ENCODE data around the gene STMN3. TPM values are rescaled to one million over a fixed set of nuclear protein-coding genes. Genes with fewer than 3 reads are reported as not detected.

STMN3 gene
- total RNA-seq, 1 experiment from 2014 or later, result 138 TPM

DNA sequence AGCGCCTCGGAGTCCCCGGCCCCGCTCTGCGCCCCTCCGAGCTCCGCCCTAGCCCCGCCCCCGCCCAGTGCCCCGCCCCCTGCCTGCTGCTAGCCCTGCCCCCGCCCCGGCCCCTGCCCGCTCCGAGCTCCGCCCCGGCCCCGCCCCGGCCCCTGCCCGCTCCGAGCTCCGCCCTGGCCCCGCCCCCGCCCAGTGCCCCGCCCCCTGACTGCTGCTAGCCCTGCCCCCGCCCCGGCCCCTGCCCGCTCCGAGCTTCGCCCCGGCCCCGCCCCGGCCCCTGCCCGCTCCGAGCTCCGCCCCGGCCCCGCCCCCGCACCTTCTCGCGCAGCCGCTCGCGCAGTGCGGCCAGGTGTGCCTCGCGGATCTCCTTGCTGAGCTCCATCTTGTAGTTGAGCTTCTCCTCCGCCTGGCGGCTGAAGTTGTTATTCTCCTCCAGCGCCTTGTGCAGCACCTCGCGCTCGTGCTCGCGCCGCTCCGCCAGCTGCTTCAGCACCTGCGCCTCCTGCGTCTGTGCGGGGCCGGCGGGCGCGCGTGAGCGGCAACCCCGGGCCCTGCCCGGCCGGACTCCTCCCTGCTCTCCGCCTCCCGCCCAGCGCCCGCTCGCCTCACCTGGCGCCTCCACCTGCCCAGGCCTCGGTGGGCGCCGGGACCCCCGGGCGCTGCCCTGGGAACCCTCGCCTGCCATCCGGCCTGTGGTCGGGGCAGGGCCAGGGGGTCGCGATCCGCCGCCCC, 11.3 kb downstream of the STMN3 start:
- Histone ChIP-seq H2AFZ (ENCODE audit: low read depth, low read length, poor library complexity, severe bottlenecking) (no peak overlapping the region), H3K4me1 (ENCODE audit: control insufficient read depth in 1 of 2, insufficient read depth in 2 of 2, low read length in 2 of 2) (peaks cover 11 to 34% of the 10 kb centered on the region in 2 experiments)
- intact Hi-C loops (cut with micrococcal nuclease), result loop anchor here (5.0 kb wide), 1 partner anchor 105 kb away; the partner anchor contains the start of gene PTK6
- TF ChIP-seq, protein P1, sequence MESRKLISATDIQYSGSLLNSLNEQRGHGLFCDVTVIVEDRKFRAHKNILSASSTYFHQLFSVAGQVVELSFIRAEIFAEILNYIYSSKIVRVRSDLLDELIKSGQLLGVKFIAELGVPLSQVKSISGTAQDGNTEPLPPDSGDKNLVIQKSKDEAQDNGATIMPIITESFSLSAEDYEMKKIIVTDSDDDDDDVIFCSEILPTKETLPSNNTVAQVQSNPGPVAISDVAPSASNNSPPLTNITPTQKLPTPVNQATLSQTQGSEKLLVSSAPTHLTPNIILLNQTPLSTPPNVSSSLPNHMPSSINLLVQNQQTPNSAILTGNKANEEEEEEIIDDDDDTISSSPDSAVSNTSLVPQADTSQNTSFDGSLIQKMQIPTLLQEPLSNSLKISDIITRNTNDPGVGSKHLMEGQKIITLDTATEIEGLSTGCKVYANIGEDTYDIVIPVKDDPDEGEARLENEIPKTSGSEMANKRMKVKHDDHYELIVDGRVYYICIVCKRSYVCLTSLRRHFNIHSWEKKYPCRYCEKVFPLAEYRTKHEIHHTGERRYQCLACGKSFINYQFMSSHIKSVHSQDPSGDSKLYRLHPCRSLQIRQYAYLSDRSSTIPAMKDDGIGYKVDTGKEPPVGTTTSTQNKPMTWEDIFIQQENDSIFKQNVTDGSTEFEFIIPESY (IDR thresholded peaks at IDR 0.05; ENCODE audit: extremely low read depth, insufficient replicate concordance, low read length), result no peak
- TF ChIP-seq, protein P2, sequence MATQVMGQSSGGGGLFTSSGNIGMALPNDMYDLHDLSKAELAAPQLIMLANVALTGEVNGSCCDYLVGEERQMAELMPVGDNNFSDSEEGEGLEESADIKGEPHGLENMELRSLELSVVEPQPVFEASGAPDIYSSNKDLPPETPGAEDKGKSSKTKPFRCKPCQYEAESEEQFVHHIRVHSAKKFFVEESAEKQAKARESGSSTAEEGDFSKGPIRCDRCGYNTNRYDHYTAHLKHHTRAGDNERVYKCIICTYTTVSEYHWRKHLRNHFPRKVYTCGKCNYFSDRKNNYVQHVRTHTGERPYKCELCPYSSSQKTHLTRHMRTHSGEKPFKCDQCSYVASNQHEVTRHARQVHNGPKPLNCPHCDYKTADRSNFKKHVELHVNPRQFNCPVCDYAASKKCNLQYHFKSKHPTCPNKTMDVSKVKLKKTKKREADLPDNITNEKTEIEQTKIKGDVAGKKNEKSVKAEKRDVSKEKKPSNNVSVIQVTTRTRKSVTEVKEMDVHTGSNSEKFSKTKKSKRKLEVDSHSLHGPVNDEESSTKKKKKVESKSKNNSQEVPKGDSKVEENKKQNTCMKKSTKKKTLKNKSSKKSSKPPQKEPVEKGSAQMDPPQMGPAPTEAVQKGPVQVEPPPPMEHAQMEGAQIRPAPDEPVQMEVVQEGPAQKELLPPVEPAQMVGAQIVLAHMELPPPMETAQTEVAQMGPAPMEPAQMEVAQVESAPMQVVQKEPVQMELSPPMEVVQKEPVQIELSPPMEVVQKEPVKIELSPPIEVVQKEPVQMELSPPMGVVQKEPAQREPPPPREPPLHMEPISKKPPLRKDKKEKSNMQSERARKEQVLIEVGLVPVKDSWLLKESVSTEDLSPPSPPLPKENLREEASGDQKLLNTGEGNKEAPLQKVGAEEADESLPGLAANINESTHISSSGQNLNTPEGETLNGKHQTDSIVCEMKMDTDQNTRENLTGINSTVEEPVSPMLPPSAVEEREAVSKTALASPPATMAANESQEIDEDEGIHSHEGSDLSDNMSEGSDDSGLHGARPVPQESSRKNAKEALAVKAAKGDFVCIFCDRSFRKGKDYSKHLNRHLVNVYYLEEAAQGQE (IDR thresholded peaks at IDR 0.05; ENCODE audit: low read depth), result no peak
- TF ChIP-seq POLR2A (IDR thresholded peaks at IDR 0.05; ENCODE audit: borderline replicate concordance, extremely low read depth, insufficient read depth, insufficient read length) (peak; percentile 30), FOSL1 (IDR thresholded peaks at IDR 0.05; ENCODE audit: low read depth) (no peak), ZNF274 (IDR thresholded peaks at IDR 0.05; ENCODE audit: low read depth, low read length) (no peak), JUND (IDR thresholded peaks at IDR 0.05) (no peak), SRF (IDR thresholded peaks at IDR 0.05; ENCODE audit: low read depth) (no peak), YY1 (IDR thresholded peaks at IDR 0.05; ENCODE audit: extremely low read depth, insufficient replicate concordance, low read depth, low read length) (peak; percentile 44), SP1 (IDR thresholded peaks at IDR 0.05; ENCODE audit: low read depth) (no peak; the same call in 1 of the 2 replicates), ZFX (IDR thresholded peaks at IDR 0.05) (peak; percentile 45; the same call in 1 of the 2 replicates), CEBPB (IDR thresholded peaks at IDR 0.05; ENCODE audit: low read depth) (no peak), EZH2 (IDR thresholded peaks at IDR 0.05) (no peak), POLR2AphosphoS5 (IDR thresholded peaks at IDR 0.05; ENCODE audit: low read depth, low read length) (peak; percentile 77), RAD21 (IDR thresholded peaks at IDR 0.05; ENCODE audit: low read depth) (no peak; the same call in 1 of the 2 replicates), EGR1 (IDR thresholded peaks at IDR 0.05; ENCODE audit: low read depth) (peak; percentile 67)
- TF ChIP-seq, protein P3, sequence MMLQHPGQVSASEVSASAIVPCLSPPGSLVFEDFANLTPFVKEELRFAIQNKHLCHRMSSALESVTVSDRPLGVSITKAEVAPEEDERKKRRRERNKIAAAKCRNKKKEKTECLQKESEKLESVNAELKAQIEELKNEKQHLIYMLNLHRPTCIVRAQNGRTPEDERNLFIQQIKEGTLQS (IDR thresholded peaks at IDR 0.05), result no peak
- TF ChIP-seq, protein P4, sequence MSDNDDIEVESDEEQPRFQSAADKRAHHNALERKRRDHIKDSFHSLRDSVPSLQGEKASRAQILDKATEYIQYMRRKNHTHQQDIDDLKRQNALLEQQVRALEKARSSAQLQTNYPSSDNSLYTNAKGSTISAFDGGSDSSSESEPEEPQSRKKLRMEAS (IDR thresholded peaks at IDR 0.05), result peak; percentile 80
- TF ChIP-seq, protein P5, sequence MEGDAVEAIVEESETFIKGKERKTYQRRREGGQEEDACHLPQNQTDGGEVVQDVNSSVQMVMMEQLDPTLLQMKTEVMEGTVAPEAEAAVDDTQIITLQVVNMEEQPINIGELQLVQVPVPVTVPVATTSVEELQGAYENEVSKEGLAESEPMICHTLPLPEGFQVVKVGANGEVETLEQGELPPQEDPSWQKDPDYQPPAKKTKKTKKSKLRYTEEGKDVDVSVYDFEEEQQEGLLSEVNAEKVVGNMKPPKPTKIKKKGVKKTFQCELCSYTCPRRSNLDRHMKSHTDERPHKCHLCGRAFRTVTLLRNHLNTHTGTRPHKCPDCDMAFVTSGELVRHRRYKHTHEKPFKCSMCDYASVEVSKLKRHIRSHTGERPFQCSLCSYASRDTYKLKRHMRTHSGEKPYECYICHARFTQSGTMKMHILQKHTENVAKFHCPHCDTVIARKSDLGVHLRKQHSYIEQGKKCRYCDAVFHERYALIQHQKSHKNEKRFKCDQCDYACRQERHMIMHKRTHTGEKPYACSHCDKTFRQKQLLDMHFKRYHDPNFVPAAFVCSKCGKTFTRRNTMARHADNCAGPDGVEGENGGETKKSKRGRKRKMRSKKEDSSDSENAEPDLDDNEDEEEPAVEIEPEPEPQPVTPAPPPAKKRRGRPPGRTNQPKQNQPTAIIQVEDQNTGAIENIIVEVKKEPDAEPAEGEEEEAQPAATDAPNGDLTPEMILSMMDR (IDR thresholded peaks at IDR 0.05 in 2 of 3, conservative IDR thresholded peaks at IDR 0.05 in 1 of 3; ENCODE audit: borderline replicate concordance in 1 of 3, insufficient read depth in 1 of 3, low read depth in 2 of 3, low read length in 2 of 3), result peak in 2 of 3 experiments; percentile 36 to 52; a peak in 4 of 6 replicates

More for the DNA sequence above, 11.3 kb downstream of the STMN3 start:
- H3K4me3 ChIP-seq (replicated peaks in 1 of 2; ENCODE audit: low read depth in 1 of 2, low read length in 2 of 2), result peak overlapping the region; percentile 40 to 59
- peaks cover 0 to 8% of the 10 kb centered on the region in 2 experiments; a peak in 1 of 4 replicates for H3K36me3 ChIP-seq (ENCODE audit: control insufficient read depth in 1 of 2, insufficient read depth in 2 of 2, low read length in 2 of 2)
- H3K9me2 ChIP-seq (ENCODE audit: insufficient read depth), result no peaks in the 10 kb centered on the region
- no TSS peak for BruUV-seq (replicated peaks)
- CTCF ChIA-PET, result interaction anchor here (0.6 to 1.4 kb wide), 14 partner anchors 10 to 332 kb away, joined by 3 to 12 read pairs (median 4); partner anchors contain the start of genes GMEB2, PTK6, RTEL1 and STMN3
- H3K27ac ChIP-seq (ENCODE audit: low read depth, low read length), result peak overlapping the region; percentile 98
- H3K4me2 ChIP-seq (ENCODE audit: low read length), result peak overlapping the region; percentile 87
- peak overlapping the region; percentile 72 for H3K9ac ChIP-seq (ENCODE audit: low read length)
- DNase-seq (ENCODE audit: low read depth, low spot score), result peak; percentile 79
- H3K79me2 ChIP-seq (ENCODE audit: insufficient read depth, low read length), result peaks cover under 1% of the 10 kb centered on the region; the same call in 1 of the 2 replicates
- POLR2A ChIA-PET, result interaction anchor here (0.6 to 2.2 kb wide), 16 partner anchors 10 to 223 kb away, joined by 3 to 12 read pairs (median 4); partner anchors contain the start of genes ARFRP1, HELZ2, RTEL1 and STMN3
- no peaks in the 10 kb centered on the region for H3K9me3 ChIP-seq (ENCODE audit: control insufficient read depth in 1 of 2, insufficient read depth in 1 of 2, low read depth in 1 of 2, low read length in 2 of 2)
- no peaks in the 10 kb centered on the region for H4K20me1 ChIP-seq (ENCODE audit: insufficient read depth)
- peak; percentile 83 for ATAC-seq
- RAD21 ChIA-PET (ENCODE audit: low non-redundant PET in 1 of 2, low total read pairs in 2 of 2, uncharacterized antibody in 2 of 2, unreplicated experiment in 2 of 2), result interaction anchor here (0.5 to 1.8 kb wide), 7 partner anchors 40 to 104 kb away, joined by 3 to 14 read pairs (median 3); partner anchors contain the start of genes HELZ2 (in 1 of the 2) and PTK6 (in 1 of the 2)
- H3K27me3 ChIP-seq (ENCODE audit: insufficient read depth, low read length), result no peaks in the 10 kb centered on the region
